OCI-LY3 (cell line): Measurements from ENCODE around the gene ZKSCAN3.

ENCODE experiments used
- H2AFZ ChIP-seq: fragments of 200-600, 300-600 bp; shearing (Covaris generic); 2 replicates; pipeline ENCODE4 v1.6.0; 2014; ENCODE audit warnings: antibody characterized with exemption, low read depth, low read length
- H3K27ac ChIP-seq: fragments of 200-600, 300-600 bp; sonication (generic); 2 replicates; pipeline ENCODE4 v1.5.1; 2014; ENCODE audit warnings: mild to moderate bottlenecking, low read length, moderate library complexity, mixed read lengths
- H3K27me3 ChIP-seq: fragments of 200-600, 300-600 bp; sonication (generic); 2 replicates; pipeline ENCODE4 v1.6.1; 2014; ENCODE audit warnings: low read depth, low read length, mixed read lengths
- H3K36me3 ChIP-seq: fragments of 200-600, 300-600 bp; sonication (generic); replicated peaks from 2 replicates; pipeline ENCODE3; 2014; ENCODE audit warnings: low read depth, low read length, mixed read lengths
- H3K4me1 ChIP-seq: fragments of 300-600, 200-600 bp; sonication (generic); 2 replicates; pipeline ENCODE4 v1.6.1; 2014; ENCODE audit warnings: low read length, mixed read lengths
- H3K4me2 ChIP-seq: fragments of 200-600, 300-600 bp; sonication (generic); 2 replicates; pipeline ENCODE4 v1.6.1; 2014; ENCODE audit warnings: low read length, mixed read lengths
- H3K4me3 ChIP-seq: fragments of 300-600, 200-600 bp; sonication (generic); 2 replicates; pipeline ENCODE4 v1.5.1; 2014; ENCODE audit warnings: antibody characterized with exemption, mild to moderate bottlenecking, low read length, moderate library complexity
- H3K79me2 ChIP-seq: fragments of 300-600, 200-600 bp; shearing (Covaris generic); 2 replicates; pipeline ENCODE4 v1.6.1; 2014; ENCODE audit warnings: mild to moderate bottlenecking, low read length, mixed read lengths
- H3K9ac ChIP-seq: fragments of 300-600, 200-600 bp; shearing (Covaris generic); 2 replicates; pipeline ENCODE4 v1.6.0; 2014; ENCODE audit warnings: mild to moderate bottlenecking, low read length, moderate library complexity
- H3K9me3 ChIP-seq: fragments of 200-600, 300-600 bp; shearing (Covaris generic); 2 replicates; pipeline ENCODE4 v1.6.1; 2014; ENCODE audit warnings: low read length, mixed read lengths; ENCODE audit not compliant: insufficient read depth
- H4K20me1 ChIP-seq: fragments of 200-600, 300-600 bp; sonication (generic); 2 replicates; pipeline ENCODE4 v1.6.1; 2016; ENCODE audit warnings: low read length, mixed read lengths; ENCODE audit not compliant: insufficient read depth
- CTCF ChIP-seq: fragments of 200-600, 300-600 bp; sonication (generic); IDR thresholded peaks from 2 replicates; pipeline ENCODE4 v1.5.1; 2014; ENCODE audit warnings: antibody characterized with exemption, low read length, low read depth
- EZH2phosphoT487 ChIP-seq: fragments of 200-600 bp; shearing (Covaris generic); IDR thresholded peaks from 2 replicates; pipeline ENCODE4 v1.6.1; 2018; ENCODE audit warnings: antibody characterized with exemption, mixed run types, low read depth

ZKSCAN3 gene

GRCh38 chr6:28351087-28351486 lies 1.3 kb downstream of the ZKSCAN3 start:
- Histone ChIP-seq H3K4me3 (no peak overlapping the region), H4K20me1 (no peaks in the 10 kb centered on the region), H2AFZ (no peak overlapping the region), H3K27ac (no peak overlapping the region), H3K79me2 (peaks cover 17% of the 10 kb centered on the region), H3K4me2 (peak overlapping the region; percentile 68), H3K27me3 (no peaks in the 10 kb centered on the region), H3K9me3 (no peaks in the 10 kb centered on the region), H3K4me1 (peaks cover 13% of the 10 kb centered on the region), H3K9ac (no peak overlapping the region), H3K36me3 (peaks cover 6% of the 10 kb centered on the region)
- no peak for TF ChIP-seq EZH2phosphoT487
- no peak for TF ChIP-seq CTCF

- no peak overlapping the region for H3K4me2 ChIP-seq
- H3K27me3 ChIP-seq, result no peaks in the 10 kb centered on the region
- no peaks in the 10 kb centered on the region for H3K9me3 ChIP-seq
- H3K4me1 ChIP-seq, result peaks cover 13% of the 10 kb centered on the region
- H2AFZ ChIP-seq, result no peak overlapping the region
- H3K4me3 ChIP-seq, result no peak overlapping the region
- peaks cover 17% of the 10 kb centered on the region for H3K79me2 ChIP-seq
- no peak overlapping the region for H3K27ac ChIP-seq
- H3K9ac ChIP-seq, result no peak overlapping the region
- no peaks in the 10 kb centered on the region for H4K20me1 ChIP-seq
- H3K36me3 ChIP-seq, result peaks cover 6% of the 10 kb centered on the region
- no peak for TF ChIP-seq EZH2phosphoT487
- no peak for TF ChIP-seq CTCF
Observed at GRCh38 chr6:28351493-28351925, 1.8 kb downstream of the ZKSCAN3 start.

GRCh38 chr6:28353356-28353755 lies 3.6 kb downstream of the ZKSCAN3 start:
- Histone ChIP-seq H3K79me2 (peaks cover 17% of the 10 kb centered on the region), H4K20me1 (no peaks in the 10 kb centered on the region), H3K4me1 (peaks cover 13% of the 10 kb centered on the region), H3K9ac (no peak overlapping the region), H2AFZ (no peak overlapping the region), H3K9me3 (no peaks in the 10 kb centered on the region), H3K27ac (no peak overlapping the region), H3K4me2 (no peak overlapping the region), H3K4me3 (no peak overlapping the region), H3K27me3 (no peaks in the 10 kb centered on the region), H3K36me3 (peaks cover 6% of the 10 kb centered on the region)
- no peak for TF ChIP-seq CTCF
- TF ChIP-seq EZH2phosphoT487, result no peak

DNA sequence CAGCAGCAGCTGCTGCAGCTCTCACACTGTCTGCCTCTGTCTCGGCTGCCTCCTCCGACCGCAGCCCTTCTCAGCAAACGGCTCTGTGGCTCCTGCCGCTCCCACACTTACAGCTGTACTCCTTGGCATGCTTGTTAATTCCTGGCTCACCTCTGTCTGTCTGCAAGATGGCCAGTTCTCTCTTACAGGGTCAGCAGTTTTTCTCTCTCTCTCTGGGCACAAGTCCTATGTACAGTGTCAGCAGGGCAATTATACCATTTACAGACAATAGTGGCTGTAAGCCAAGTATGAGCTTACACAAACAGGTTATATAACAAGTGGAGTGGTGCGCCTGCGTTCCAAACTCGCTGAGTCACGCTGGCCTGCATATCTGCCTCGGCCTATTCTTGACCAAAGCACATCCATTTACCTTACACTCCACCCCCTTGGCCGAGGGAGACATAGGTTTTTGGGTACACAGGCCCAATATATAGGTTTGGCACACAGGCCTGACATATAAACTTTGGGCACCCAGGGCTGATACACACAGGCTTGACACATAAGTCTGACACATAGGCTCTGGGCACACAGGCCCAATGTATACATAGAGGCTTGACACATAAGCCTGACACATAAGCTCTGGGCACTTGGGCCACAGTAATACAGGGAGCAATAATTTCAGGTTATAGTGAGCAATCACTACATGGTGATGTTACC lies 4.4 kb downstream of the ZKSCAN3 start:
- H4K20me1 ChIP-seq, result no peaks in the 10 kb centered on the region
- peaks cover 13% of the 10 kb centered on the region for H3K4me1 ChIP-seq
- no peak overlapping the region for H3K9ac ChIP-seq
- peaks cover 17% of the 10 kb centered on the region for H3K79me2 ChIP-seq
- H3K27me3 ChIP-seq, result no peaks in the 10 kb centered on the region
- no peak overlapping the region for H2AFZ ChIP-seq
- no peak for TF ChIP-seq EZH2phosphoT487
- TF ChIP-seq CTCF, result no peak
- H3K4me3 ChIP-seq, result no peak overlapping the region
- no peak overlapping the region for H3K4me2 ChIP-seq
- H3K36me3 ChIP-seq, result peaks cover 6% of the 10 kb centered on the region
- no peaks in the 10 kb centered on the region for H3K9me3 ChIP-seq
- H3K27ac ChIP-seq, result no peak overlapping the region
